K562 (cell line): ENCODE results near the gene MRNIP. TPM values are rescaled to one million over a fixed set of nuclear protein-coding genes. Genes with fewer than 3 reads are reported as not detected.

Experiments
- ATAC-seq: fragments of 200-7000 bp; cut with Tn5 transposase; 3 replicates; pipeline ENCODE4 v1.9.1; 2020; ENCODE audit warnings: moderate library complexity
- BruUV-seq: library from RNA; stranded (reverse); fragments of 400-500 nt; replicated peaks from 2 replicates; lab custom pipeline; 2021; lab: Mats Ljungman, UMichigan
- CTCF ChIA-PET: fragments of 300-600 bp; formaldehyde crosslinking; extraction: SDS; loops from one replicate; lab custom pipeline; 2021; ENCODE audit warnings: low intra/inter-chr PET ratio; lab: Yijun Ruan, JAX
- POLR2A ChIA-PET: fragments of 300-600, 350-650 bp; sonication (Branson Sonifier 250); formaldehyde crosslinking; extraction: SDS; loops from one replicate; lab custom pipeline; 2021; ENCODE audit warnings: antibody characterized with exemption, inconsistent platforms; lab: Yijun Ruan, JAX
- DNase-seq, 4 experiments: peaks; one replicate each; pipeline versions ENCODE4 v3.0.0 to v3.0.0-alpha.2; 2011 to 2018; ENCODE audit warnings: low spot score in 3 of 4, mixed read lengths in 3 of 4; ENCODE audit errors: extremely low read depth in 1 of 4
- FAIRE-seq: peaks from 2 replicates; lab custom pipeline; 2011; peaks lifted over from hg19 to GRCh38; lab: Jason Lieb, UNC
- H2AFZ ChIP-seq: 2 replicates; pipeline ENCODE4 v1.6.0; 2011; ENCODE audit warnings: low read depth, low read length, control low read depth, inconsistent platforms
- H3K27ac ChIP-seq: fragments of 200-600 bp; 3 replicates; pipeline ENCODE4 v1.8.0; 2011; ENCODE audit warnings: low read depth, mild to moderate bottlenecking, control low read depth, inconsistent platforms, low read length, moderate library complexity, mixed read lengths; ENCODE audit errors: extremely low read depth
- H3K27me3 ChIP-seq, 2 experiments: fragments of 300-600 bp in 1 of 2; 2 replicates in 1 of 2; 3 replicates in 1 of 2; pipeline versions ENCODE4 v1.6.0 to v1.8.0; 2011; ENCODE audit warnings: inconsistent platforms in 2 of 2, low read length in 2 of 2, mild to moderate bottlenecking in 1 of 2, mixed read lengths in 1 of 2, moderate library complexity in 1 of 2; ENCODE audit not compliant: control insufficient read depth in 2 of 2, insufficient read depth in 2 of 2
- H3K36me3 ChIP-seq: fragments of 300-600 bp; 3 replicates; pipeline ENCODE4 v1.8.0; 2011; ENCODE audit warnings: mild to moderate bottlenecking, low read length, inconsistent platforms; ENCODE audit not compliant: control insufficient read depth, insufficient read depth
- H3K4me1 ChIP-seq, 2 experiments: fragments of 200-600 bp in 1 of 2; replicated peaks in 1 of 2; 2 replicates in 1 of 2; 3 replicates in 1 of 2; pipeline versions ENCODE4 v1.5.1 to v1.8.0; 2011; ENCODE audit warnings: inconsistent platforms in 2 of 2, low read length in 2 of 2, mild to moderate bottlenecking in 1 of 2, mixed read lengths in 1 of 2, moderate library complexity in 1 of 2; ENCODE audit not compliant: control insufficient read depth in 2 of 2, insufficient read depth in 2 of 2
- H3K4me2 ChIP-seq: 2 replicates; pipeline ENCODE4 v1.6.1; 2011; ENCODE audit warnings: low read length, control low read depth, inconsistent platforms, mixed read lengths; ENCODE audit not compliant: insufficient read depth
- H3K4me3 ChIP-seq: fragments of 200-600 bp; sonication (generic), shearing (Covaris generic); 2 replicates; pipeline ENCODE4 v1.5.1; 2016; ENCODE audit warnings: control low read depth, inconsistent platforms
- H3K79me2 ChIP-seq: fragments of 200-600 bp; 3 replicates; pipeline ENCODE4 v1.8.0; 2011; ENCODE audit warnings: low read length, inconsistent platforms; ENCODE audit not compliant: control insufficient read depth, insufficient read depth
- H3K9ac ChIP-seq, 2 experiments: 2 replicates each; pipeline versions ENCODE4 v1.6.0 to v1.6.1; 2011; ENCODE audit warnings: low read depth in 2 of 2, low read length in 2 of 2, control low read depth in 1 of 2, inconsistent platforms in 1 of 2, mild to moderate bottlenecking in 1 of 2, mixed read lengths in 1 of 2; ENCODE audit not compliant: insufficient read depth in 1 of 2
- H3K9me1 ChIP-seq: one replicate; pipeline ENCODE4 v1.6.0; 2011; ENCODE audit warnings: inconsistent platforms, mild to moderate bottlenecking, low read length, moderate library complexity; ENCODE audit not compliant: control insufficient read depth, insufficient read depth
- H3K9me3 ChIP-seq: replicated peaks from 2 replicates; pipeline ENCODE4 v1.5.1; 2011; ENCODE audit warnings: low read depth, low read length, inconsistent platforms; ENCODE audit not compliant: control insufficient read depth, insufficient read depth
- H4K20me1 ChIP-seq: replicated peaks from 2 replicates; pipeline ENCODE4 v1.6.1; 2011; ENCODE audit warnings: low read length, inconsistent platforms, mixed read lengths; ENCODE audit not compliant: control insufficient read depth, insufficient read depth
- BDP1 ChIP-seq: IDR thresholded peaks from 3 replicates; pipeline ENCODE4 v1.6.1; 2011; ENCODE audit not compliant: insufficient read length, insufficient read depth
- MEIS2 ChIP-seq: fragments of 450-650 bp; IDR thresholded peaks from 2 replicates; pipeline ENCODE4 v1.6.1; 2014; ENCODE audit warnings: mild to moderate bottlenecking; ENCODE audit not compliant: partially characterized antibody
- MLLT1 ChIP-seq, 2 experiments: fragments of 450-650 bp; IDR thresholded peaks; 2 replicates each; pipeline ENCODE4 v1.6.1; 2016
- NR2C1 ChIP-seq, 2 experiments: fragments of 450-650 bp; IDR thresholded peaks; 2 replicates each; pipeline ENCODE4 v1.6.1; 2017; ENCODE audit warnings: mild to moderate bottlenecking in 2 of 2, antibody characterized with exemption in 1 of 2, inconsistent platforms in 1 of 2, missing compliant biosample characterization in 1 of 2, missing genetic modification characterization in 1 of 2
- POLR2AphosphoS2 ChIP-seq: IDR thresholded peaks from 2 replicates; pipeline ENCODE4 v1.6.1; 2012; ENCODE audit warnings: low read length, improper control_type of control experiment
- PTRF ChIP-seq: fragments of 450-650 bp; IDR thresholded peaks from 2 replicates; pipeline ENCODE4 v1.6.1; 2016; ENCODE audit warnings: mild to moderate bottlenecking, missing genetic modification characterization, missing compliant biosample characterization
- THRAP3 ChIP-seq: fragments of 450-650 bp; IDR thresholded peaks from 2 replicates; pipeline ENCODE4 v1.6.1; 2016; ENCODE audit warnings: mild to moderate bottlenecking, inconsistent platforms, borderline replicate concordance
- ZBTB40 ChIP-seq, 2 experiments: fragments of 450-650 bp in 1 of 2; sonication (generic) in 1 of 2; formaldehyde crosslinking in 1 of 2; IDR thresholded peaks; 2 replicates each; pipeline versions ENCODE4 v1.7.1 to v1.9.0; 2016 to 2022; ENCODE audit warnings: inconsistent platforms in 1 of 2, mild to moderate bottlenecking in 1 of 2, missing genetic modification reagents in 1 of 2
- WGBS: fragments of 100-300 bp; shearing (Covaris generic); methylation state at CpG from one replicate; pipeline ENCODE4 v1.1.6; 2016; ENCODE audit warnings: low coverage, mixed read lengths; ENCODE audit not compliant: insufficient coverage; ENCODE audit errors: missing lambda C conversion rate; 5-methylcytosine and 5-hydroxymethylcytosine counted together
- in situ Hi-C: fragments of 300-500 bp; cut with MboI; formaldehyde crosslinking; loops from 4 replicates; pipeline ENCODE4 v1.15.0; 2018; ENCODE audit warnings: inconsistent platforms, mixed read lengths
- intact Hi-C: fragments of 100-400 bp; cut with micrococcal nuclease; formaldehyde crosslinking; loops from 2 replicates; pipeline ENCODE4 v1.14.2; 2022
- polyA plus RNA-seq, 8 experiments: library from polyadenylated mRNA; depleted of rRNA in 4 of 8; stranded (reverse) in 5 of 8; unstranded in 3 of 8; fragments of >200 nt; fragmentation: Nextera tagmentation in 2 of 8; fragmentation: Illumina TruSeq in 1 of 8; extraction: Ambion mirVana in 2 of 8; extraction: Trizol in 1 of 8; gene quantifications; 2 replicates each; pipeline versions ENCODE4 v1.2.1 to v1.2.3, GENCODE V29; 2011 to 2014; ENCODE audit warnings: inconsistent platforms in 1 of 8, missing spikeins in 1 of 8
- total RNA-seq, 7 experiments: library from RNA; depleted of rRNA in 6 of 7; stranded (reverse); fragments of >200 nt in 6 of 7; fragmentation: Illumina TruSeq in 2 of 7; extraction: Trizol in 2 of 7; gene quantifications; 2 replicates each; pipeline versions ENCODE4 v1.2.1 to v1.2.3, GENCODE V29; 2011 to 2021; ENCODE audit warnings: low replicate concordance in 1 of 7
- TF ChIP-seq, protein P1 (sequence below): IDR thresholded peaks from 2 replicates; pipeline ENCODE4 v1.6.1; 2016; ENCODE audit warnings: missing genetic modification characterization, missing compliant biosample characterization

MRNIP gene
- total and polyA plus RNA-seq, 9 of the 15 experiments (the other 6 are each of a cell fraction or from before 2014, with no cell fraction given): 3.6 to 39.0 (median 16.8) TPM

- Histone ChIP-seq H3K79me2 (peaks cover 68% of the 10 kb centered on the region), H3K9me1 (peaks cover 12% of the 10 kb centered on the region), H3K27me3 (no peaks in the 10 kb centered on the region), H2AFZ (no peak overlapping the region), H4K20me1 (peaks cover 30% of the 10 kb centered on the region), H3K4me3 (peak overlapping the region; percentile 100), H3K4me2 (peak overlapping the region; percentile 87), H3K9me3 (no peaks in the 10 kb centered on the region), H3K27ac (peak overlapping the region; percentile 98), H3K4me1 (peaks cover 37 to 70% of the 10 kb centered on the region in 2 experiments), H3K9ac (peak overlapping the region; percentile 83 to 96; a peak in 3 of 4 replicates), H3K36me3 (peaks cover 55% of the 10 kb centered on the region; the same call in 2 of the 3 replicates)
- DNase-seq: no peak
- ChIA-PET CTCF (interaction anchor here (0.7 kb wide), 2 partner anchors 59 to 183 kb away, joined by 3 to 5 read pairs; no protein-coding TSS in a partner anchor), POLR2A (interaction anchor here (0.6 to 3.5 kb wide), 5 partner anchors 10 to 47 kb away, joined by 3 to 30 read pairs (median 5); no protein-coding TSS in a partner anchor)
- FAIRE-seq: no peak
- in situ Hi-C loops (no loop called here), intact Hi-C loops (loop anchor here (5.0 kb wide), 2 partner anchors 35 to 200 kb away; partner anchors contain the start of genes HNRNPH1 and MRNIP)
- 43% methylated on average over 3 of the region's 3 CpGs for WGBS
- no peak for ATAC-seq
- BruUV-seq: TSS peak; percentile 61
- TF ChIP-seq PTRF (tag) (no peak), POLR2AphosphoS2 (0 out of 2 replicates have a peak, but pooled peaks have one; percentile 51), MEIS2 (peak; percentile 7), THRAP3 (peak; percentile 43; the same call in 1 of the 2 replicates), MLLT1 (IDR thresholded peaks at IDR 0.05) (0 out of 4 replicates have a peak, but pooled peaks of 1 of the 2 experiments have one; percentile 4), BDP1 (no peak), NR2C1 (IDR thresholded peaks at IDR 0.05) (no peak), NR2C1 (tag; IDR thresholded peaks at IDR 0.05) (no peak), ZBTB40 (IDR thresholded peaks at IDR 0.05) (0 out of 2 replicates have a peak, but pooled peaks have one; percentile 26), ZBTB40 (CRISPR knock-in tag; IDR thresholded peaks at IDR 0.05) (no peak)
- TF ChIP-seq, protein P1, sequence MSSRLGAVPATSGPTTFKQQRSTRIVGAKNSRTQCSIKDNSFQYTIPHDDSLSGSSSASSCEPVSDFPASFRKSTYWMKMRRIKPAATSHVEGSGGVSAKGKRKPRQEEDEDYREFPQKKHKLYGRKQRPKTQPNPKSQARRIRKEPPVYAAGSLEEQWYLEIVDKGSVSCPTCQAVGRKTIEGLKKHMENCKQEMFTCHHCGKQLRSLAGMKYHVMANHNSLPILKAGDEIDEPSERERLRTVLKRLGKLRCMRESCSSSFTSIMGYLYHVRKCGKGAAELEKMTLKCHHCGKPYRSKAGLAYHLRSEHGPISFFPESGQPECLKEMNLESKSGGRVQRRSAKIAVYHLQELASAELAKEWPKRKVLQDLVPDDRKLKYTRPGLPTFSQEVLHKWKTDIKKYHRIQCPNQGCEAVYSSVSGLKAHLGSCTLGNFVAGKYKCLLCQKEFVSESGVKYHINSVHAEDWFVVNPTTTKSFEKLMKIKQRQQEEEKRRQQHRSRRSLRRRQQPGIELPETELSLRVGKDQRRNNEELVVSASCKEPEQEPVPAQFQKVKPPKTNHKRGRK (tag): no peak
Observed at GRCh38 chr5:179822059-179822432, 36.6 kb downstream of the MRNIP start.
